Epithelial cell of esophagus (primary cell): ENCODE results near the gene GNAQ.

Source experiments
- DNase-seq: peaks from one replicate; pipeline ENCODE4 v3.0.0; 2010; ENCODE audit warnings: low read depth
- H3K4me3 ChIP-seq: 2 replicates; pipeline ENCODE4 v1.5.1; 2011; ENCODE audit warnings: mild to moderate bottlenecking, low read length, control low read depth
- TF ChIP-seq, protein P1 (sequence below): IDR thresholded peaks from 2 replicates; pipeline ENCODE4 v1.5.1; 2011; ENCODE audit warnings: low read depth, mild to moderate bottlenecking, low read length, control low read depth, inconsistent platforms; ENCODE audit not compliant: insufficient read depth; ENCODE audit errors: missing control alignments

Gene GNAQ

GRCh38 chr9:77756449-77756848, 275.2 kb downstream of the GNAQ start:
- H3K4me3 ChIP-seq = no peak overlapping the region
- TF ChIP-seq, protein P1, sequence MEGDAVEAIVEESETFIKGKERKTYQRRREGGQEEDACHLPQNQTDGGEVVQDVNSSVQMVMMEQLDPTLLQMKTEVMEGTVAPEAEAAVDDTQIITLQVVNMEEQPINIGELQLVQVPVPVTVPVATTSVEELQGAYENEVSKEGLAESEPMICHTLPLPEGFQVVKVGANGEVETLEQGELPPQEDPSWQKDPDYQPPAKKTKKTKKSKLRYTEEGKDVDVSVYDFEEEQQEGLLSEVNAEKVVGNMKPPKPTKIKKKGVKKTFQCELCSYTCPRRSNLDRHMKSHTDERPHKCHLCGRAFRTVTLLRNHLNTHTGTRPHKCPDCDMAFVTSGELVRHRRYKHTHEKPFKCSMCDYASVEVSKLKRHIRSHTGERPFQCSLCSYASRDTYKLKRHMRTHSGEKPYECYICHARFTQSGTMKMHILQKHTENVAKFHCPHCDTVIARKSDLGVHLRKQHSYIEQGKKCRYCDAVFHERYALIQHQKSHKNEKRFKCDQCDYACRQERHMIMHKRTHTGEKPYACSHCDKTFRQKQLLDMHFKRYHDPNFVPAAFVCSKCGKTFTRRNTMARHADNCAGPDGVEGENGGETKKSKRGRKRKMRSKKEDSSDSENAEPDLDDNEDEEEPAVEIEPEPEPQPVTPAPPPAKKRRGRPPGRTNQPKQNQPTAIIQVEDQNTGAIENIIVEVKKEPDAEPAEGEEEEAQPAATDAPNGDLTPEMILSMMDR = no peak
- no peak for DNase-seq

- H3K4me3 ChIP-seq = no peak overlapping the region
- TF ChIP-seq, protein P1 = no peak
- DNase-seq = no peak
These were observed 278.4 kb downstream of the GNAQ start for GRCh38 chr9:77753180-77753579.

DNA sequence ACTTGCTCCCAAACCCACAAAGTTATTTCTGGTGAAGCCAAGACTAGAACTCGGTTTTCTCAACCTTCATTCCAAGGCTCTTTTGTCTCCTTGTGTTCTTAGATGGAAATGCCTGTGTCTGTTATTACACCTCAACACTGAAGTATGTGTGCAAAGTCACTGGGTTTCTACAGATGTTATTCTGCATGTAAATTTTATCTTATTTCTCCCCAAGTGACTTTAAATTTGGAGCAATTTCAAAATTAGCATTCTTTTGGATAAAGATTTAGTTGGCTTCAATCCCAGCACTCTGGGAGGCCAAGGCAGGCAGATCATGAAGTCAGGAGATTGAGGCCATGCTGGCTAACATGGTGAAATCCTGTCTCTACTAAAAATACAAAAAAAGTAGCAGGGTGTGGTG, 279.1 kb downstream of the GNAQ start:
- TF ChIP-seq, protein P1 = no peak
- DNase-seq = no peak
- H3K4me3 ChIP-seq = no peak overlapping the region

GRCh38 chr9:77751341-77752091, 280.1 kb downstream of the GNAQ start:
- no peak overlapping the region for H3K4me3 ChIP-seq
- peak; percentile 50 for DNase-seq
- TF ChIP-seq, protein P1 = peak; percentile 55

- TF ChIP-seq, protein P1 = no peak
- no peak for DNase-seq
- H3K4me3 ChIP-seq = no peak overlapping the region
These were observed 280.6 kb downstream of the GNAQ start for GRCh38 chr9:77750981-77751340.

- no peak for DNase-seq
- TF ChIP-seq, protein P1 = no peak
- H3K4me3 ChIP-seq = no peak overlapping the region
These were observed 281.3 kb downstream of the GNAQ start for GRCh38 chr9:77750284-77750683.

DNA sequence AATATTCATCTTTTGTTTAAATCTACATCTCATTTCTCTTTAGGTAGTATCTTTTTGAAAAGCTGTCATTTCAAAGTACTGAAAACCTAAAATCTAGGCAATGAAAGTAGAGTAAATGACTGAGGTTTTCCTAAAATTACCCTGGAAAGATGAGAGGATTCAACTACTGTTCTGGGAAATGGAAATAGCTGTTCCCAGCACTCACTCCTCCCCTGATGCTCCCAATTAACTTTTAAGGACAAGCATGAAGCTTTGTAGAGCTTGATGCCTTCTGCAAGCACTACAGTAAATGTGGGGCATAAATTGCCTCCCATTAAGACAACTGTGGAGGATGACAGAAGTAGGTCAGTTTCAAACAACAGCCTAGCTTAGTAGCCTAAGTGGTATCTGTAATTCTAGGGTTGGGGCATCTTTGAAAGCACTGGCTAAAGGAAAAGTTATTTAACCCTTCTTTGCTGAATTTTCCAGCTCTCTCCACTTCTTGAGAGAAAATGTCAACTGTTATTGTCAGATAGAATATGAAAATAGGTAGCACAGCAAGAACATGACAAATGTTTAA, 283.3 kb downstream of the GNAQ start:
- no peak for DNase-seq
- no peak overlapping the region for H3K4me3 ChIP-seq
- TF ChIP-seq, protein P1 = no peak
